Neural cell (in vitro differentiated cells): ENCODE results near the gene CTAGE8.
"Not testable (repeated sequence)": the region's sequence is repeated elsewhere in the genome, so short reads cannot be mapped to it uniquely, and the experiment has no call there.

ENCODE experiments used
- EZH2 ChIP-seq: fragments of 200-600, 300-800 bp; shearing (Covaris generic), sonication (generic); IDR thresholded peaks from 2 replicates; pipeline ENCODE4 v1.6.1; 2014; ENCODE audit warnings: antibody characterized with exemption, low read length, borderline replicate concordance, mild to moderate bottlenecking; ENCODE audit not compliant: insufficient read depth, poor library complexity, severe bottlenecking
- POLR2AphosphoS5 ChIP-seq: IDR thresholded peaks from 2 replicates; pipeline ENCODE4 v1.6.1; 2012
- TF ChIP-seq, protein P1 (sequence below): fragments of 450-650 bp; IDR thresholded peaks from 2 replicates; pipeline ENCODE4 v1.5.1; 2014; ENCODE audit warnings: antibody characterized with exemption, mild to moderate bottlenecking, moderate library complexity; ENCODE audit not compliant: poor library complexity, severe bottlenecking

DNA sequence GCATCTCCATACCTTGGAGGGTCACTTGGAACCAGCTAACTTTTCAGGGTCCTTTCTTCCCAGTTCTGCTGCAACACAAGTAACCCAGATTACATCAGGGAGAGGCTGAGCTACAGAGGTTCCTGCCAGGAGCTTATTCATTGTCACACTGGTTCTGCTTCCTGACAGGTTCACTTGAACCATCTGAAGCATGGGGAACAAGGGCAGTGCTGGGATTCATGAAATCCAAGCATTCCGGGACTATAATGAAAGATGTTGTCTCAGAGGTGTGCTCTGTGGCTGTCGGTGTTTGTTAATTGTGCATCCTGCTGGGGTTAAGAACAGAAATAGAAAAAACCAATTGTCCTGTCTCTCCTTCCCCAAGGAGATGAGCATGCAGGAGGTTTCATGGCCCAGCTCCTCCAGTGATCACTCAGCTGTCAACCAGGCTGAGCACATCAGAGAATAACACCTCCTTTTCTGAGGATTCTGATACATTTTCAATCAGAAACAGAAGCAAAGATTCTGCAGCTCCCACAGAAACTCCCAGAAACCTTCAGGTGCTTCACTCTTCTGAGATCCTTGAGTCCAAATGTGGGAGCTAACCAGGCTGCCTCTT lies 42.9 kb upstream of the CTAGE8 start, which contains the start of gene OR2A1:
- TF ChIP-seq, protein P1, sequence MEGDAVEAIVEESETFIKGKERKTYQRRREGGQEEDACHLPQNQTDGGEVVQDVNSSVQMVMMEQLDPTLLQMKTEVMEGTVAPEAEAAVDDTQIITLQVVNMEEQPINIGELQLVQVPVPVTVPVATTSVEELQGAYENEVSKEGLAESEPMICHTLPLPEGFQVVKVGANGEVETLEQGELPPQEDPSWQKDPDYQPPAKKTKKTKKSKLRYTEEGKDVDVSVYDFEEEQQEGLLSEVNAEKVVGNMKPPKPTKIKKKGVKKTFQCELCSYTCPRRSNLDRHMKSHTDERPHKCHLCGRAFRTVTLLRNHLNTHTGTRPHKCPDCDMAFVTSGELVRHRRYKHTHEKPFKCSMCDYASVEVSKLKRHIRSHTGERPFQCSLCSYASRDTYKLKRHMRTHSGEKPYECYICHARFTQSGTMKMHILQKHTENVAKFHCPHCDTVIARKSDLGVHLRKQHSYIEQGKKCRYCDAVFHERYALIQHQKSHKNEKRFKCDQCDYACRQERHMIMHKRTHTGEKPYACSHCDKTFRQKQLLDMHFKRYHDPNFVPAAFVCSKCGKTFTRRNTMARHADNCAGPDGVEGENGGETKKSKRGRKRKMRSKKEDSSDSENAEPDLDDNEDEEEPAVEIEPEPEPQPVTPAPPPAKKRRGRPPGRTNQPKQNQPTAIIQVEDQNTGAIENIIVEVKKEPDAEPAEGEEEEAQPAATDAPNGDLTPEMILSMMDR = not testable (repeated sequence)
- not testable (repeated sequence) for TF ChIP-seq POLR2AphosphoS5, EZH2
